Fibroblast of lung (primary cell): Measurements from ENCODE around the gene BABAM2. TPM values are rescaled to one million over a fixed set of nuclear protein-coding genes. Genes with fewer than 3 reads are reported as not detected.

Source experiments
- DNase-seq, 2 donors: peaks; one replicate each; pipeline versions ENCODE4 v3.0.0 to v3.0.0-alpha.2; 2010; ENCODE audit warnings: low read depth in 2 of 2
- H2AFZ ChIP-seq: 2 replicates; pipeline ENCODE4 v1.5.1; 2012; ENCODE audit warnings: low read length, control low read depth, inconsistent platforms
- H3K27ac ChIP-seq: 2 replicates; pipeline ENCODE4 v1.5.1; 2011; ENCODE audit warnings: low read length, control low read depth; ENCODE audit not compliant: insufficient read depth
- H3K27me3 ChIP-seq: 2 replicates; pipeline ENCODE4 v1.5.1; 2011; ENCODE audit warnings: mild to moderate bottlenecking, low read length; ENCODE audit not compliant: control insufficient read depth, insufficient read depth
- H3K36me3 ChIP-seq: 2 replicates; pipeline ENCODE4 v1.5.1; 2011; ENCODE audit warnings: low read length; ENCODE audit not compliant: control insufficient read depth, insufficient read depth
- H3K4me1 ChIP-seq: 2 replicates; pipeline ENCODE4 v1.5.1; 2011; ENCODE audit warnings: low read length; ENCODE audit not compliant: control insufficient read depth, insufficient read depth; ENCODE audit errors: extremely low read depth
- H3K4me2 ChIP-seq: 2 replicates; pipeline ENCODE4 v1.5.1; 2011; ENCODE audit warnings: low read length, control low read depth; ENCODE audit not compliant: insufficient read depth; ENCODE audit errors: extremely low read depth
- H3K4me3 ChIP-seq, 4 experiments: fragments of 200-600 bp in 1 of 4; sonication (generic) in 1 of 4; replicated peaks in 1 of 4; 2 replicates each; pipeline ENCODE4 v1.5.1; 2011 to 2016; ENCODE audit warnings: low read length in 4 of 4, low read depth in 3 of 4, mild to moderate bottlenecking in 3 of 4, control low read depth in 2 of 4, inconsistent platforms in 1 of 4, mixed read lengths in 1 of 4; ENCODE audit not compliant: insufficient read depth in 1 of 4; ENCODE audit errors: control extremely low read depth in 1 of 4
- H3K79me2 ChIP-seq: 2 replicates; pipeline ENCODE4 v1.5.1; 2012; ENCODE audit warnings: mild to moderate bottlenecking, low read length, inconsistent platforms; ENCODE audit not compliant: control insufficient read depth, insufficient read depth
- H3K9ac ChIP-seq: 2 replicates; pipeline ENCODE4 v1.5.1; 2011; ENCODE audit warnings: mild to moderate bottlenecking, low read length, control low read depth; ENCODE audit not compliant: insufficient read depth
- H3K9me3 ChIP-seq: 2 replicates; pipeline ENCODE4 v1.5.1; 2012; ENCODE audit warnings: low read depth, low read length; ENCODE audit not compliant: control insufficient read depth, insufficient read depth
- H4K20me1 ChIP-seq: 2 replicates; pipeline ENCODE4 v1.5.1; 2011; ENCODE audit warnings: low read length; ENCODE audit not compliant: control insufficient read depth, insufficient read depth; ENCODE audit errors: extremely low read depth
- EZH2 ChIP-seq: IDR thresholded peaks from 2 replicates; pipeline ENCODE4 v1.5.1; 2012; ENCODE audit warnings: low read length, control low read depth, mild to moderate bottlenecking; ENCODE audit errors: missing control alignments
- polyA plus RNA-seq, 2 donors: library from polyadenylated mRNA; depleted of rRNA in 1 of 2; stranded (reverse) in 1 of 2; unstranded in 1 of 2; fragments of >200 nt; gene quantifications; 2 replicates each; pipeline ENCODE4 v1.2.1, GENCODE V29; 2011 to 2012; ENCODE audit warnings: missing spikeins in 1 of 2
- total RNA-seq: library from RNA; depleted of rRNA; stranded (reverse); fragments of >200 nt; gene quantifications from 2 replicates; pipeline ENCODE4 v1.2.1, GENCODE V29; 2014
- TF ChIP-seq, protein P1 (sequence below), 2 donors: IDR thresholded peaks in 1 of 2; conservative IDR thresholded peaks in 1 of 2; 1 replicate in 1 of 2; 2 replicates in 1 of 2; pipeline ENCODE4 v1.5.1; 2011 to 2012; ENCODE audit warnings: low read length in 2 of 2, control low read depth in 1 of 2, inconsistent platforms in 1 of 2, low read depth in 1 of 2, mild to moderate bottlenecking in 1 of 2

BABAM2 gene
- total and polyA plus RNA-seq, 2 donors (not counting 1 experiment from before 2014, with no cell fraction given) = 25.6 to 33.4 TPM

- no peaks in the 10 kb centered on the region for H3K79me2 ChIP-seq
- no peaks in the 10 kb centered on the region for H3K9me3 ChIP-seq
- no peak overlapping the region for H3K27ac ChIP-seq
- no peak for TF ChIP-seq EZH2
- TF ChIP-seq, protein P1, sequence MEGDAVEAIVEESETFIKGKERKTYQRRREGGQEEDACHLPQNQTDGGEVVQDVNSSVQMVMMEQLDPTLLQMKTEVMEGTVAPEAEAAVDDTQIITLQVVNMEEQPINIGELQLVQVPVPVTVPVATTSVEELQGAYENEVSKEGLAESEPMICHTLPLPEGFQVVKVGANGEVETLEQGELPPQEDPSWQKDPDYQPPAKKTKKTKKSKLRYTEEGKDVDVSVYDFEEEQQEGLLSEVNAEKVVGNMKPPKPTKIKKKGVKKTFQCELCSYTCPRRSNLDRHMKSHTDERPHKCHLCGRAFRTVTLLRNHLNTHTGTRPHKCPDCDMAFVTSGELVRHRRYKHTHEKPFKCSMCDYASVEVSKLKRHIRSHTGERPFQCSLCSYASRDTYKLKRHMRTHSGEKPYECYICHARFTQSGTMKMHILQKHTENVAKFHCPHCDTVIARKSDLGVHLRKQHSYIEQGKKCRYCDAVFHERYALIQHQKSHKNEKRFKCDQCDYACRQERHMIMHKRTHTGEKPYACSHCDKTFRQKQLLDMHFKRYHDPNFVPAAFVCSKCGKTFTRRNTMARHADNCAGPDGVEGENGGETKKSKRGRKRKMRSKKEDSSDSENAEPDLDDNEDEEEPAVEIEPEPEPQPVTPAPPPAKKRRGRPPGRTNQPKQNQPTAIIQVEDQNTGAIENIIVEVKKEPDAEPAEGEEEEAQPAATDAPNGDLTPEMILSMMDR (conservative IDR thresholded peaks at IDR 0.05 in 1 of 2, IDR thresholded peaks at IDR 0.05 in 1 of 2; ENCODE audit: low read depth in 1 of 2, low read length in 2 of 2) = no peak
- no peaks in the 10 kb centered on the region for H3K27me3 ChIP-seq
- H2AFZ ChIP-seq = no peak overlapping the region
- no peaks in the 10 kb centered on the region for H4K20me1 ChIP-seq
- H3K36me3 ChIP-seq = no peaks in the 10 kb centered on the region
- no peak overlapping the region for H3K4me3 ChIP-seq
- no peak for DNase-seq
- H3K4me2 ChIP-seq = no peak overlapping the region
- H3K4me1 ChIP-seq = peaks cover 5% of the 10 kb centered on the region
- no peak overlapping the region for H3K9ac ChIP-seq
Observed at GRCh38 chr2:28336982-28337627, 446.6 kb downstream of the BABAM2 start.

GRCh38 chr2:28338046-28338817 is 447.7 kb downstream of the BABAM2 start:
- Histone ChIP-seq H3K79me2 (no peaks in the 10 kb centered on the region), H3K27me3 (no peaks in the 10 kb centered on the region), H3K27ac (peak overlapping the region; percentile 34), H2AFZ (no peak overlapping the region), H3K36me3 (no peaks in the 10 kb centered on the region), H3K4me1 (peaks cover 14% of the 10 kb centered on the region), H3K9ac (no peak overlapping the region), H3K4me2 (peak overlapping the region; percentile 18), H4K20me1 (no peaks in the 10 kb centered on the region), H3K9me3 (no peaks in the 10 kb centered on the region), H3K4me3 (no peak overlapping the region)
- peak; percentile 93 to 97 for DNase-seq
- TF ChIP-seq, protein P1 (conservative IDR thresholded peaks at IDR 0.05 in 1 of 2, IDR thresholded peaks at IDR 0.05 in 1 of 2; ENCODE audit: low read depth in 1 of 2, low read length in 2 of 2) = no peak
- TF ChIP-seq EZH2 = no peak

- Histone ChIP-seq H3K27me3 (no peaks in the 10 kb centered on the region), H3K4me1 (peaks cover 18% of the 10 kb centered on the region), H3K79me2 (no peaks in the 10 kb centered on the region), H3K9ac (no peak overlapping the region), H3K36me3 (no peaks in the 10 kb centered on the region), H3K4me2 (no peak overlapping the region), H2AFZ (no peak overlapping the region), H3K9me3 (no peaks in the 10 kb centered on the region), H4K20me1 (no peaks in the 10 kb centered on the region), H3K27ac (no peak overlapping the region), H3K4me3 (no peak overlapping the region)
- no peak for DNase-seq
- no peak for TF ChIP-seq EZH2
- TF ChIP-seq, protein P1 (conservative IDR thresholded peaks at IDR 0.05 in 1 of 2, IDR thresholded peaks at IDR 0.05 in 1 of 2; ENCODE audit: low read depth in 1 of 2, low read length in 2 of 2) = no peak
Observed at GRCh38 chr2:28338831-28339321, 448.3 kb downstream of the BABAM2 start.
